ENCODE results near the gene MAN2C1. TPM values are rescaled to one million over a fixed set of nuclear protein-coding genes. Genes with fewer than 3 reads are reported as not detected.

MAN2C1 gene
- total RNA-seq, 1 experiment from 2014 or later = 148 TPM

- Mint-ChIP-seq H3K9me3 (no peaks in the 10 kb centered on the region), H3K27ac (peak overlapping the region; percentile 96), H3K4me1 (peaks cover 18% of the 10 kb centered on the region), H3K27me3 (ENCODE audit: low read depth) (no peaks in the 10 kb centered on the region), H3K36me3 (peaks cover 48% of the 10 kb centered on the region), H3K4me3 (peak overlapping the region; percentile 90)
- no peak for ATAC-seq
- DNase-seq (ENCODE audit: low spot score) = no peak
- TF ChIP-seq GTF2I (CRISPR knock-in tag; conservative IDR thresholded peaks at IDR 0.05) (peak; percentile 77; the same call in 1 of the 2 replicates), OVOL2 (CRISPR knock-in tag; IDR thresholded peaks at IDR 0.05; ENCODE audit: borderline replicate concordance) (no peak), ESRRA (CRISPR knock-in tag; IDR thresholded peaks at IDR 0.05; ENCODE audit: borderline replicate concordance) (no peak), TEAD4 (CRISPR knock-in tag; IDR thresholded peaks at IDR 0.05) (no peak), SMAD4 (CRISPR knock-in tag; IDR thresholded peaks at IDR 0.05) (no peak), ZNF121 (CRISPR knock-in tag; IDR thresholded peaks at IDR 0.05) (peak; percentile 93), TP53 (CRISPR knock-in tag; IDR thresholded peaks at IDR 0.05) (no peak), STAT6 (CRISPR knock-in tag; conservative IDR thresholded peaks at IDR 0.05; ENCODE audit: low read depth) (no peak), HMGA2 (CRISPR knock-in tag; IDR thresholded peaks at IDR 0.05) (no peak), ARID4B (CRISPR knock-in tag; IDR thresholded peaks at IDR 0.05; ENCODE audit: borderline replicate concordance) (no peak), CREB1 (CRISPR knock-in tag; IDR thresholded peaks at IDR 0.05) (no peak)
- CTCF ChIA-PET = interaction anchor here (0.5 to 1.1 kb wide), 4 partner anchors 146 to 560 kb away, joined by 3 to 7 read pairs (median 4); no protein-coding TSS in a partner anchor
- POLR2A ChIA-PET = interaction anchor here (0.7 to 3.1 kb wide), 3 partner anchors 81 to 160 kb away, joined by 7 to 33 read pairs (median 32); partner anchors contain the start of gene SIN3A
These were observed 1.6 kb upstream of the MAN2C1 start for GRCh38 chr15:75369897-75370581.

GRCh38 chr15:75368689-75369239 is 357 bp upstream of the MAN2C1 start:
- Mint-ChIP-seq H3K27ac (peak overlapping the region; percentile 96), H3K27me3 (ENCODE audit: low read depth) (no peaks in the 10 kb centered on the region), H3K4me3 (peak overlapping the region; percentile 90), H3K4me1 (peaks cover 18% of the 10 kb centered on the region), H3K9me3 (no peaks in the 10 kb centered on the region), H3K36me3 (peaks cover 46% of the 10 kb centered on the region)
- ChIA-PET POLR2A (interaction anchor here (0.6 to 3.1 kb wide), 8 partner anchors 15 to 467 kb away, joined by 3 to 33 read pairs (median 10); partner anchors contain the start of genes IMP3, NEIL1, PTPN9 and SIN3A), CTCF (interaction anchor here (0.9 to 2.3 kb wide), 33 partner anchors 15 to 441 kb away, joined by 3 to 40 read pairs (median 6); partner anchors contain the start of genes C15orf39, NEIL1, PPCDC and PTPN9)
- DNase-seq (ENCODE audit: low spot score) = no peak
- TF ChIP-seq ZNF425 (CRISPR knock-in tag; conservative IDR thresholded peaks at IDR 0.05) (0 out of 2 replicates have a peak, but pooled peaks have one; percentile 1), CDX4 (CRISPR knock-in tag; IDR thresholded peaks at IDR 0.05; ENCODE audit: borderline replicate concordance) (no peak), ETV6 (CRISPR knock-in tag; IDR thresholded peaks at IDR 0.05) (no peak), NFE2L1 (CRISPR knock-in tag; IDR thresholded peaks at IDR 0.05) (no peak), NFATC4 (CRISPR knock-in tag; IDR thresholded peaks at IDR 0.05) (no peak)
- no peak; the same call in 1 of the 2 replicates for ATAC-seq
